Measurements from ENCODE around the gene CD79A.

The CD79A gene

DNA sequence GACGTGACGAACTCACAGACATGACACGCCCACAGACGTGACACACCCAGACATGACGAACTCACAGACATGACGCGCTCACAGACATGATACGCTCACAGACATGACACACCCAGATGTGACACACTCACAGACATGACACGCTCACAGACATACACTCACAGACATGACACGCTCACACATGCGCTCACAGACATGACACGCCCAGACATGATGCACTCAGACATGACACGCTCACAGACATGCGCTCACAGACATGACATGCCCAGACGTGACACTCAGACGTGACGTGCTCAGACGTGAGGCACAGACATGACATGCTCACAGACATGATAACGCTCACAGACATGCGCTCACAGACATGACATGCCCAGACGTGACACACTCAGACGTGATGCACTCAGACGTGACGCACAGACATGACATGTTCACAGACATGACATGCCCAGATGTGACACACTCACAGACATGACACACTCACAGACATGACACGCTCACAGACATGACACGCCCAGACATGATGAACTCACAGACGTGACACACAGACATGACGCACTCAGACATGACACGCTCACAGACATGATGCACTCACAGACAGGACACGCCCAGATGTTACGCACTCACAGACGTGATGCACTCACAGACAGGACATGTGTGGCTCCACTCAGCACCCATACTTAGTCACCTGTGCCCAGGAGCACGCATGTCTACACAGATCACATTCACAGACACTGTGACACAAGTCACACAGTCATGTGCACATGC lies 43.1 kb downstream of the CD79A start:
- no peak for DNase-seq (ENCODE audit: low read depth)

DNA sequence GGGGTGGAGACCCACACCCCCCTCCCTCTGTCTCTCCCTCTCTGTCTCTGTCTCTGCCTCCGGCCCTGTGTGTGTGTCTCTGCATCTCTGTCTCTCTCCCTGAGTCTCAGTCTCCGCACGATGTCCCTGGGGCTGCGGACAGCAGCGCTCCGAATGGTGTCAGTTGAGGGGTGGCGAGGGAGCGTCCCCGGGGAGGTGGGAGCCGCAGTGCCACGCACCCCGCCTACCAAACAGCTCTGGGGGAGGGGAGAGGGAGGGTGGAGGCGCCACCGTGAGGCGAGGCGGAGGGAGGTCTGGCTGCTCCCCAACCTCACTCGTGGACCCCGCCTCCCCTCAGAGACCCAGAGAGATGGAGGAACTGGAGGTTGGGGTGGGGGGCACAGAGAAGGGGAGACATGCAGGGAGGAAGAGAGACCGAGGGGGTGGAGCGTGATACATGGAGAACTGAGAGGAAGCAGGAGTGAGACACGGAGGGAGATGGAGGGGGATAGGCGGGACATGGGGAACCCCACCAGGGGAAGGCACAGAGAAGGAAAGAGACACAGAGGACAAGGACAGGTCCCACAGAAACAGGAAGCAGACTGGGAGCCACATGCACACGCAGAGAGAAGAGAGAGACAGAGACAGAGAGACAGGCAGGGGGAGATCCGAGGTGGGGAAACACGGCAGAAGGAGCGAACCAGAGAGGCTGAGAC lies 44.0 kb downstream of the CD79A start:
- DNase-seq (ENCODE audit: low read depth) = no peak

DNA sequence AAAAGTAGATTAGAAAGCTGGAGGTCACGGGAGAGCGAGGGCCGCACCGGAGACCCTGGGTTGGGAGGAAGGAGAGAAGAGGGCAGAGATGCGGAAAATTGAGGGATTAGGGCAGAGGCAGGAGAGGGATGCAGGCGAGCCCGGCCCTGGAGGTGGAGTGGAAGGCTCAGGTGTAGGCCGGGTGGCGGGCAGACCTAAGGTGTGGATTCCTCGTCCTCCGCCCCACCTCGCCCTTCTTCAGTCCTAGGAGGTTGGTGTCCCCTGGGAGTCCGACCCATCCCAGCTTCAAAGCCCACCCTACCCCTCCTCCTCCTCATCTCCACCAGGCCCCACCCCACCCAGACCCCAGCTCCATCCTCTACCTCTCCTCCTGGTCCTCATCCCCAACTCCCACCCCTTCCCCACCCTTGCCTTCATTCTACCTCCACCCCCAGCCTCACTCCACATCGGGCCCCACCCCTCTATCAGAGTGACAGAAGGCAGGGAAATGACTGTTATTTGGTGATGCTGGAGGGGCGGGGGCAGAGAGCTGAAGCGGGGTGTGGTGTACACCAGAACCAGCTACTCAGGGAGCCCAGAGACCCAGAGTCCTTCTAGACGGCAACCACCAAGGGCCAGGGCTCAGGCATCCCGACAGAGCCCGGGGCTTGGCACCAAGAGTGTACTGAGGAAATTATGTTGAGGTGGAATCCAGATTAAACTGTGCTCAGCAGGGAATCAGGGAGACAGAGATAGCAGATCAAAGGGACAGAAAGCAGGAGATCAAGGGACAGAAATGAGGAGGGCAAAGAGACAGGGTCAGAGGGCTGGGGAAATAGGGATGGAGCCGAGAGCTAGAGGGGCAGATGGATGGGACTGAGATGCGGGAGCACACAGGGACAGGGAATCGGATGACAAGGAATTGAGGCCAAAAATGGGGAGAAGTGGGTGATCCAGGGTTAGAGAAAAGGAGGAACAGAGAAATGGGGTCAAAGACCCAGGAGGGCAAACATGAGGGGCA lies 44.8 kb downstream of the CD79A start:
- no peak for DNase-seq (ENCODE audit: low read depth)

DNA sequence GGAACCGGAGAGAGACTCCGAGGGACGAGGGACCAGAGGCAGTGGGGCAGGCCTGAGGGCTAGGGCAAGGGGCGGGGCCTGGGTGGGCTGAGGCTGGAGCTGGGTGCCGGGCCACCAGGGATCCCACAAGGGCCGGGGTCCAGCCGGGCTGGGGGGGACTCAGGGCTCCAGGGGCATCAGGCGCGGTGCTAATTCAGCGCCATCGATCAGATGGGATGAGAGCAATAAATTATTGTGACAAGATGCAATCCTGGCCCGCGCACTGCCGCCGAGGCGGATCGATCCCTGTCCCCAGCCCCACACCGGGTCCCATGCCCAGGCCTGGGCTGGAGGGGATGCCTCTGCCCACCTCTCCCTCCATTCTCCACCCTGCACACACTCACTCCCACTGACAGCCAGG lies 45.5 kb downstream of the CD79A start:
- DNase-seq (ENCODE audit: low read depth) = no peak

DNA sequence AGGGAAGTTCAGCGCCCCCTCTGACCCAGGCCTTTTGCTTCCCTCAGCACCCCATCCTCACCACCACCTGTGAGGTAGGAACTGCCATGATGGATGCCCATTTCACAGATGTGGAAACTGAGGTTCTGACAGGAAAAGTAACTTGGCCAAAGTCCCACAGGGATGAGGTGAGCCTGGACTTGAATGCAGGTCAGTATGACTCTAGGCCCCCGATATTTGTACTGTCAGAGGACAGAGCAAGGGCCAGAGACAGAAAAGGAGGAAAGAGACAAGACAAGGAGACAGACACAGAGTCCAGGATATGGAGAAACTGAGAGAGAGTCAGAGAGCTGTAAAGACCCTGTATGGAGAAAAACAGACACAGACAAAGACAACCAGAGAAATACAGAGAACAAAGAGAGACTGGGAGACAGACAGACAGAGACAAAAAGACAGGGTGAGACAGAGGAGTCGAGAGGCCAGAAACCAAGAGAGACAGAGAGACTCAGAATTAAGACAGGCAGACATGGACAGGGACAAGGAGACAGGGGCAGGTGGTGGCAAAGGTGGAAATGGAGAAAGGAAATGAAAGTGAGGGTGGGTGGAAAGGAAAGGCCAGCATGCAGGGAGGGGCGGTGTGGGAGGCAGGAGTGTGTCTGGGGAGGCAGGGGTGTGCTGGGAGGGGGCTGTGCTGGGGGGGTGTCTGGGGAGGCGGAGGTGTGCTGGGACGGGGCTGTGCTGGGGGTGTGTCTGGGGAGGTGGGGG lies 46.1 kb downstream of the CD79A start:
- no peak for DNase-seq (ENCODE audit: low read depth)

DNA sequence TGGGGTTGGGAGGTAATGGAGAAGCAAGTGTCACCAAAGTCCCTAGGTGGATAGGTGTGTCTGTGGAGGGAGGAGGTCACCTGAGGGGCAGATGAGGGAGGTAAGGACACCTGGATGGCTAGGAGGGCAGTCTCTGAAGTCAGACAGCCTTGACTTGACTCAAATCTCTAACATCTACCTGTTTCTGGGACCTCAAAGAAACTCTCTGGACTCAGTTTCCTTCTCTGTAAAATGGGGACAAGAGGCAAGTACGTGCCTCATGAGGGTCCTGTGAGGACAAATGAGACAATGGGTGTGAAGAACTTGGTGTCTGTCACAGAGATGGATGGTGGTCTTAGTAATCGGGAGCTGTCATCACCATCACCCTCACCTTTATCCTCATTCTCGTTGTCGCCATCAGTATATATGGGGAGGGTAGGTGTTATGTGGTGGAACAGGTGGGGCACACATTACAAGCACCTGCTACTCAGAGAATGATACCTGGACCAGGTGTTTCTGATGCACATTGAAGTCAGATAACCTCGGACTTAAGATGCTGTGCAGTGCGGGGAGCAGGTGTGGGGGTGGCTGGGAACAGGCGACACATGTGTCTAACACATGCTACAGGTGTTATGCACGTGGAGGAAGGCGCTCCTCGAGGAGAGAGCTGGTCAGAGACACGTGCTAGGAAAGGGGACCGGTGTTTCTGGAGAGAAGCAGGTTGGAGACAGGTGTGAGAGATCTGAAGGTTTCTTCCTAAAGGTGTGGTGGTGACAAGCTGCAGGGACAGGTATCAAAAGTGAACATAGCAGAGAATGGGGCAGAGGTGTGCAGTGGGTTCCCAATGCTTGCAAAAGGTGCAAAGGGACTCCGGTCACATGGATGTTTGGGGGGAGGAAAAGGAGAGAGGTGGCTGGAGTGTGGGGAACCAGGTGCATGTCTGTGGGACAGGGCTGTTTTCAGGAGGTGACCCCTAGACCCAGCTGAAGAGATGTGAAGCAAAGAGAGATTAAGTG lies 47.4 kb downstream of the CD79A start:
- no peak for DNase-seq (ENCODE audit: low read depth)

DNA sequence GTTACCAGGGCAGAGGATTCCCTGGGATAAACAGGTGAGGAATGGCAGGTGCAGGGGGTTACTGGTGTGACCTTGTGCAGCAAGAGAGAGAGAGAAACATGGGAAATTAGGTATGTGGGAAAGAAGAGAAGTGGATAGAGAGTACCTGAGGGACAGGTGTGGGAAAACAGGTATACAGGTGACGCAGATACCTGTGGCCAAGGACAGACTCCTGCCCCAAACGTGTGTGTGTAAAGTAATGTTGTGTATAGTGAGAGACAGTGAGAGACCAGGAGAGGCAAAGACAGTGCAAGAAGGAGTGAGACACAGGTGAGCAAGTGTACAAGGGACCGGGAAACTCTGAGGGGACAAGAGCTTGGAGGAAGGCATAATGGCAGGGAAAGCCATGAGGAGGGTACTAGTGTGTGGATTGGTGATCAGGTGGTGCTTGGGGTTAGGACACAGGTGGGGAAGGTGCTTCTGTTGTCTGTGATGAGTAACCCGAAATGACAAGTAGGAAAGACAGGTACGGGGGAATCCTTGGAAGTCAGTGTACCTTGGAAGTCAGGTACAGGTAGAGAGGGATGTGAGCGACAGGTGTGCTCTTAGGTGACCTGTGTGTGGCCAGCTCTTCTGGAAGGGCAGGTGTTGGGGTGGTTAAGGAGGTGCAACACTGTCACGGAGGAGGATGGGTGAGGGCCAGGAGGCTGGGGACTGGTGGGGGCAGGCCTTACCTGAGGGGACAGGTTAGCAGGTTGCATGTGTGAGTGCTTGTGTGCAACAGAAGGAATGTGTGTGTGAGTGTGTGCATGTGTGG lies 48.3 kb downstream of the CD79A start:
- no peak for DNase-seq (ENCODE audit: low read depth)

DNA sequence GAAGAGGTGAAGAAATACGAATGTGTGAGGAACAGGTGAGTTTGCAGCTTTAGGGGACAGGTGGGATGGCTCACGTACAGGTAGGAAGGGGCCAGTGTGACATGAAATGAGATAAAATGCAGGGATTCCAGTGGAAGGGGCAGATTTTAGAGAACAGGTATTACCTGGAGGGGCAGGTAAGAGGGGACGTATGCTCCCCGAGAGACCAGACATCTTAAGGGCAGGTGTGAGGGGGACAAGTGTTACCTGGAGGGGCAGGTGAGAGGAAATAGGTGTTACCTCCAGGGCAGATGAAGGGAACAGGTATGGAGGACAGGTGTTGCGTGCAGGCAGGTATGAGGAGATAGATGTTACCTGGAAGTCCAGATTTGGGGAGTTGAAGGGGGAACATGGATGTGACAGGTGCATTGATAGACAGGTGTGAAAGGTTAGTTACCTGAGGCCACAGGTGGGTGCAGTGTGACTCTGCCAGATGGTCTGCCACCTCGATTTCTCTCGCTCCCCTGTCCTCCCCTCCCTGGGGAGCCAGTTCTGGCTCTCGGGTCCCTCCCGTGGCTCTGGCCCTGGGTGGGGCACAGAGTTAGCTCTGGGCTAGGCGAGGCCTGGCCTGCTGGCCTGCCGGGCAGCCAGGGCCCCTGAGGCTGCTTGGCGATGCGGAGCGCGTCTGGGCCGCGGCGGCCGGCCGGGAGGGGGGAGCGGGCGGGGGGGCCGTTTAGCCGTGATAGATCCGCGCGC lies 49.1 kb downstream of the CD79A start:
- DNase-seq (ENCODE audit: low read depth) = no peak

DNA sequence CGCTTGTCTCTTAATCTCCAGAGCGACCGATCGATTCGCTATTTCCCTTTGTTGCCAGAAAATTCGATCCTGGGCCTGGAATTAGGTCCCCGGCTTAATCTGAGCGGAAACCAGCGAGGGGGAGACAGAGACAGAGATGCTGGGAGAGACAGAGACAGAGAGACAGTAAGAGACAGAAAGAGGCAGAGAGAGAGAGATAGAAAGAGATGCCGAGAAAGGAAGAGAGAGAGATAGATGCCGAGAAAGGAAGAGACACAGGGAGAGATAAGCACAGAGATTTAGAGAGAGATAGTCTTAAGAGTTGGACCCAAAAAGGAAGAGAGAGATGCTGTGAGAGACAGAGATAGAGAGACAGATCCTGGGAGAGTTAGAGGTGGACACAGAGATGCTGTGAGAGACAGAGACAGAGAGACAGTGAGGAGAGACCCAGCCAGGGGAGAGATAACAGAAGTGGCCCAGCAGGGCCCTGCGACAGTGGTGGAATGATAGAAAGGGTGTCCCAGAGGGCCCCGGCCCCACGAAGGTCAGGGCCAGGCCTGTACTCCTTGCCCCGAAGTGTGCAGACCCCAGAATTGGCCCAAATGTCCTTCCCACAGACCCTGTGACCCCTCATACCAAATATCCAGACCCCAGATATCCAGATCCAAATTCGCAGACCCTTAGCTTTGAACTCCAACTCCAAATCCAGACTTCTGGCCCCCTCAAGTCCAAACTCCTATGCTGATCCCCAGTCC lies 49.9 kb downstream of the CD79A start:
- no peak for DNase-seq (ENCODE audit: low read depth)

DNA sequence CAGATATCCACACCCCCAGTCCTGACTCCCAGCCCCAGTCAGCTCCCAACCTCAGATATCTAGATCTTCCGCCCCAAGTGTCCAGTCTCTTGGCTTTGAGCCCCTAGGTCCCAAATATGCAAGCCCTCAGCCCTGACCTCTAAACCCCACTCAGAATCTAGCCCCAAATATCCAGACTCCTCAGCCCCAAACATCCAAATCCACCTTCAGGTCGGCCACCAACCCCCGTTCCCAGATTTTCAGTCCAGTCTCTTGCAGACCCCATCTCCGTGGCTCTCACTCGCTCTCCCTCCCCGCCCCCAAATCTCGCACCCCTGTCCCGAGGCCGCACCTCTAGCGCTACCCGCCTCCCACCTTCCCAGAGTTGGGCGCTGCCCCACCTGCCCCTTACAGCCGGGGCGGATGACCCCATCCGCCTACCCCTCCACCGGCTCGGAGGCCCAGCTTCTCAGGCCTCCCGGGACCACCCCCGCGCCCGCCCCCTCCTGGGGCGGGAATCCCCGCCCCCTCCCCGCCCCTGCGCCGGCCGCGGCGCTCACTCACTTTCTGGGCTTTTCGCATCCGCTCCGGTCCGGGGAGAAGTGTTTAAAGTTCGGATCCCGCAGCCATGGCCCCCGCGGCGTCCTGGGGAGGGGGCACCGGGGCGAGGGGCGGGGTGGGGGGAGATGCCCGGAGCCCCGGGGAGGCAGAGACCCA lies 50.6 kb downstream of the CD79A start:
- DNase-seq (ENCODE audit: low read depth) = no peak

DNA sequence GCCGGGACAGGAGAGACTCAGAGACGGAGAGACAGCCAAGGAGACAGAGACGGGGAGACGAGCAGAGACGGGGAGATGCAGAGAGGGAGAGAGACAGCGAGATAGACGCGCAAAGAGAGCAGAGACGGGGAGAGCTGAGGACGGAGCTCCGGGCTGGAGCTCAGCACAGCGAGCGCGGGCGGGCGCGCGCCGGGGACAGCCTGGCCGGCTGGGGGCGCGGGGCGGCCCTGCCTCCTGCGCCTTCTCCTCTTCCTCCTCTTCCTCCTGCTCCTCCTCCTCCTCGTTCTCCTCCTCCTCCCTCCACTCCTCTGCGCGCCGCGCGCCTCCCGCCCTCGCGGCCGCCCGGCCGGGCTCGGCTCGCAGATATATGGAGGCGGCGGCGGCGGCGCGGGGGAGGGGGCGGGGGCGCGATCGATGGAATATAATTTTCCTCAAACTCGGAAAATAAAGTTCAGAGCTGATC lies 51.2 kb downstream of the CD79A start, which contains the start of gene ERFL:
Gene ERFL, minus strand, starts transcription at position 229 of the 463 bp plus-strand sequence. CDS start 15,530 bp downstream, outside the sequence.
- no peak for DNase-seq (ENCODE audit: low read depth)

DNA sequence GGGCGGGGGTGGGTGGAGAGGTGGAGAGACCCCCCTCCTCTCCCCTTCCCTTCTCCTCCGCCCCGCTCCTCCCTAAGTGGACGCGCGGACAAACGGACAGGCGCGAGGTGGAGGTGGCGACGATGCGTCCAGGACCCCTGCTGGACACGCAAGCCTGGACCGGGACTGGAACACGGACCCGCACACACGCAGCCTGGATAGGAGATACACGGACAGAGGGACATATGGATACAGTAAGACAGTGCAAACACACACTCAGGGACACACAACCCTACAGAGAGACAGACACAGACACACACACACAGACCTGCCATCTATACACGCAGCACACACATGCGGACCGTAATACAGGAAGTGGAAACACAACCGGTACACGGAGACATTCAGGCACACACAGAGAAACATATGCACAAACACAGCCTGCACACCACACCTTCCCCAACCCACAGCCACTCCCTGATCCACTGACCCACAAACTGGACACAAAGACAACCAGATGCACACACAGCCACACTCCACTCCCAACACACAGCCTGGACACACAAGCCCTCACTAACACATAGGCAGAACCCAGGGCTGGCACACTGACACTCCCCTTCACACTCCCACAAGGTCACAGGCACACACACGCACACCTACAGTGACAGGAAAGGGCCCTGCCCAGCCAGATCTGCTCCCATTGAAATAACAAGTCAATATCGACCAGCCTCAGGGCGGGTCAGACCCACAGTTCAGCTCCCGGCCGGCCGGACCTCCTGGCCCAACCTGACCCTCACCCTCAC lies 51.9 kb downstream of the CD79A start:
- no peak for DNase-seq (ENCODE audit: low read depth)

DNA sequence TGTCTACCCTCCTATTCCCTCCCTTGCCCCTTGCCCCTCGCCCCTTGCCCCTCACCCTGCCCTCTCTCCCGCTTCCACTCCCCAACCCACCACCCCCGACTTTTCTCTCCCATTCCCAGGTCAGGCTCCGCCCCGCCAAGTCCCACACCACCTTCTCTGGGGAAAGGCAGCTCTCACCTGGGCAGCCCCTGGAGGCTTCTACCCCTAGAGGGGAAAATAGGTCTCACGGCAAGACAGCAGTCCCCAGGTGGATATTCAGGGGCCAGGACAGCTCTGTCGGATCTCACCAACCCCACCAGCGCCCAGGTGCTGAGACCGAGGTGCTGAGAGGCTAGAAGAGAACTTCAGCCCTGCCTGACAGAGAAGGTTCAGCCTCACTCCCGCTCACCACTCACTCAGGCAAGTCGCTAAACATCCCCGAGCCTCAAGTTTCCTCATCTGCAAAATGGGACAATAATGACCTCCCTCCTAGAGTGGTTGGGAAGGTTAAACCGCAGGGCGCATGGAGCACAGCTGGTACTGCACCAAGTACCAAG lies 52.5 kb downstream of the CD79A start:
- DNase-seq (ENCODE audit: low read depth) = no peak

DNA sequence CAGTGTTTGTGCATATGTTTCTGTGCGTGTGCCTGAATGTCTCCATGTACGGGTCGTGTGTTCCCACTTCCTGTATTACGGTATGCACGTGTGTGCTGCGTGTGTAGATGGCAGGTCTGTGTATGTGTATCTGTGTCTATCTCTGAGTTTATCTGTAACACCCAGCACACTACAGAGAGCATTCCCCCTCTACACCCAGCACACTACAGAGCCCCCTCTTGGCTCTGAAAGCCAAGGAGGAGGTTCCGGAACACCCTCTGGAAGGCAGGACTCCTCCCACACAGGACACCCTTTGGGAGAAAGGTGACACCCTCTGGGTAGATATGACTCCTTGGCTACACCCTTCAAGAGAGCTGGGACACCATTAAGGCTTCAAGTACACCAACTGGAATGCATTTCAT lies 53.2 kb downstream of the CD79A start:
- no peak for DNase-seq (ENCODE audit: low read depth)

Data from activated T-cell treated with anti-CD3 and anti-CD28 coated beads for 48 hours (primary cell).